ENCODE measurements around the gene PATL1. TPM values are rescaled to one million over a fixed set of nuclear protein-coding genes. Genes with fewer than 3 reads are reported as not detected.
A peak's percentile ranks its signal among the peaks of the same experiment; 100 is the strongest.

PATL1 gene
- total and polyA plus RNA-seq, 2 experiments from 2014 or later: 8.5 to 12.5 TPM

- Histone ChIP-seq H3F3A (ENCODE audit: insufficient read depth) (no peaks in the 10 kb centered on the region), H2AFZ (no peak overlapping the region), H3K9me3 (ENCODE audit: low read depth) (no peaks in the 10 kb centered on the region), H3K36me3 (ENCODE audit: low read depth) (peaks cover 6% of the 10 kb centered on the region; the same call in 1 of the 2 replicates), H3K27ac (no peak overlapping the region), H3K27me3 (replicated peaks; ENCODE audit: insufficient read depth) (no peaks in the 10 kb centered on the region), H3K4me2 (ENCODE audit: unreplicated experiment) (no peak overlapping the region), H4K20me1 (ENCODE audit: insufficient read depth) (no peaks in the 10 kb centered on the region), H3K4me3 (no peak overlapping the region), H3K9me2 (ENCODE audit: insufficient read depth) (no peaks in the 10 kb centered on the region), H3K4me1 (ENCODE audit: insufficient read depth) (no peaks in the 10 kb centered on the region), H3K79me2 (ENCODE audit: insufficient read depth) (no peaks in the 10 kb centered on the region), H3K9ac (no peak overlapping the region)
- DNase-seq: no peak
- in situ Hi-C loops (cut with MboI): no loop called here
- TF ChIP-seq EZH2phosphoT487 (IDR thresholded peaks at IDR 0.05; ENCODE audit: insufficient read depth, low read depth): no peak
- 75 to 84% methylated on average over 3 of the region's 3 CpGs for WGBS, 2 experiments (ENCODE audit: low coverage in 1 of 2, low lambda C conversion rate in 2 of 2, missing lambda C conversion rate in 2 of 2)
These were observed 43.1 kb downstream of the PATL1 start for GRCh38 chr11:59625703-59626102.

GRCh38 chr11:59617876-59618275, 51.0 kb downstream of the PATL1 start:
- Histone ChIP-seq H3K79me2 (ENCODE audit: insufficient read depth) (peaks cover 23% of the 10 kb centered on the region), H3K27me3 (replicated peaks; ENCODE audit: insufficient read depth) (no peaks in the 10 kb centered on the region), H3K9me2 (ENCODE audit: insufficient read depth) (no peaks in the 10 kb centered on the region), H3K36me3 (ENCODE audit: low read depth) (no peaks in the 10 kb centered on the region), H3K4me2 (ENCODE audit: unreplicated experiment) (no peak overlapping the region), H4K20me1 (ENCODE audit: insufficient read depth) (0 out of 2 replicates have a peak, but pooled peaks cover 6% of the 10 kb centered on the region), H3K4me3 (no peak overlapping the region), H3K4me1 (ENCODE audit: insufficient read depth) (peaks cover 20% of the 10 kb centered on the region; the same call in 1 of the 2 replicates), H3K27ac (no peak overlapping the region), H3K9me3 (ENCODE audit: low read depth) (no peaks in the 10 kb centered on the region), H3K9ac (no peak overlapping the region), H2AFZ (peak overlapping the region; percentile 13; the same call in 1 of the 2 replicates), H3F3A (ENCODE audit: insufficient read depth) (peaks cover 8% of the 10 kb centered on the region)
- no peak for TF ChIP-seq EZH2 (IDR thresholded peaks at IDR 0.05; ENCODE audit: insufficient read depth, poor library complexity, severe bottlenecking)
- TF ChIP-seq EZH2phosphoT487 (IDR thresholded peaks at IDR 0.05; ENCODE audit: insufficient read depth, low read depth): no peak
- in situ Hi-C loops (cut with MboI): no loop called here
- no peak for DNase-seq
- 34 to 37% methylated on average over 1 of the region's 1 CpG for WGBS, 2 experiments (ENCODE audit: low coverage in 1 of 2, low lambda C conversion rate in 2 of 2, missing lambda C conversion rate in 2 of 2)

- Histone ChIP-seq H4K20me1 (ENCODE audit: insufficient read depth) (0 out of 2 replicates have a peak, but pooled peaks cover 6% of the 10 kb centered on the region), H3K27ac (peak overlapping the region; percentile 85), H2AFZ (peak overlapping the region; percentile 99), H3K79me2 (ENCODE audit: insufficient read depth) (peaks cover 37% of the 10 kb centered on the region), H3K27me3 (replicated peaks; ENCODE audit: insufficient read depth) (no peaks in the 10 kb centered on the region), H3K9me2 (ENCODE audit: insufficient read depth) (no peaks in the 10 kb centered on the region), H3K4me1 (ENCODE audit: insufficient read depth) (peaks cover 31% of the 10 kb centered on the region), H3K4me2 (ENCODE audit: unreplicated experiment) (peak overlapping the region; percentile 89), H3F3A (ENCODE audit: insufficient read depth) (peaks cover 21% of the 10 kb centered on the region), H3K4me3 (peak overlapping the region; percentile 75), H3K9me3 (ENCODE audit: low read depth) (no peaks in the 10 kb centered on the region), H3K9ac (peak overlapping the region; percentile 84), H3K36me3 (ENCODE audit: low read depth) (no peaks in the 10 kb centered on the region)
- 14 to 15% methylated on average over 18 of the region's 18 CpGs for WGBS, 2 experiments (ENCODE audit: low coverage in 1 of 2, low lambda C conversion rate in 2 of 2, missing lambda C conversion rate in 2 of 2)
- TF ChIP-seq EZH2phosphoT487 (IDR thresholded peaks at IDR 0.05; ENCODE audit: insufficient read depth, low read depth): no peak
- TF ChIP-seq EZH2 (IDR thresholded peaks at IDR 0.05; ENCODE audit: insufficient read depth, poor library complexity, severe bottlenecking): no peak
- in situ Hi-C loops (cut with MboI): no loop called here
- DNase-seq: no peak
These were observed 52.3 kb downstream of the PATL1 start for GRCh38 chr11:59616396-59616982.

- no peak for TF ChIP-seq EZH2 (IDR thresholded peaks at IDR 0.05; ENCODE audit: insufficient read depth, poor library complexity, severe bottlenecking)
- no peak for TF ChIP-seq EZH2phosphoT487 (IDR thresholded peaks at IDR 0.05; ENCODE audit: insufficient read depth, low read depth)
- Histone ChIP-seq H3K9me3 (ENCODE audit: low read depth) (no peaks in the 10 kb centered on the region), H2AFZ (peak within 1 kb of the TSS; percentile 99), H3K9me2 (ENCODE audit: insufficient read depth) (no peaks in the 10 kb centered on the region), H3K4me2 (ENCODE audit: unreplicated experiment) (peak within 1 kb of the TSS; percentile 99), H3K9ac (peak within 1 kb of the TSS; percentile 89), H3K36me3 (ENCODE audit: low read depth) (no peaks in the 10 kb centered on the region), H3K27ac (peak within 1 kb of the TSS; percentile 85), H3K4me1 (ENCODE audit: insufficient read depth) (peaks cover 31% of the 10 kb centered on the region), H3F3A (ENCODE audit: insufficient read depth) (peaks cover 21% of the 10 kb centered on the region), H3K27me3 (replicated peaks; ENCODE audit: insufficient read depth) (no peaks in the 10 kb centered on the region), H4K20me1 (ENCODE audit: insufficient read depth) (0 out of 2 replicates have a peak, but pooled peaks cover 6% of the 10 kb centered on the region), H3K79me2 (ENCODE audit: insufficient read depth) (peaks cover 44% of the 10 kb centered on the region), H3K4me3 (peak within 1 kb of the TSS; percentile 97)
- WGBS, 2 experiments (ENCODE audit: low coverage in 1 of 2, low lambda C conversion rate in 2 of 2, missing lambda C conversion rate in 2 of 2): 0 to 1% methylated on average over 38 to 54 of the region's 55 CpGs
- in situ Hi-C loops (cut with MboI): no loop called here
- DNase-seq: peak; percentile 99
These were observed 53.0 kb downstream of the PATL1 start, which contains the start of gene OSBP for GRCh38 chr11:59615637-59616395. Gene OSBP, minus strand, starts transcription at chr11:59615774. Its CDS starts 110 bp downstream, at chr11:59615664.
